ENCODE data around the gene ADA.

Gene ADA

DNA sequence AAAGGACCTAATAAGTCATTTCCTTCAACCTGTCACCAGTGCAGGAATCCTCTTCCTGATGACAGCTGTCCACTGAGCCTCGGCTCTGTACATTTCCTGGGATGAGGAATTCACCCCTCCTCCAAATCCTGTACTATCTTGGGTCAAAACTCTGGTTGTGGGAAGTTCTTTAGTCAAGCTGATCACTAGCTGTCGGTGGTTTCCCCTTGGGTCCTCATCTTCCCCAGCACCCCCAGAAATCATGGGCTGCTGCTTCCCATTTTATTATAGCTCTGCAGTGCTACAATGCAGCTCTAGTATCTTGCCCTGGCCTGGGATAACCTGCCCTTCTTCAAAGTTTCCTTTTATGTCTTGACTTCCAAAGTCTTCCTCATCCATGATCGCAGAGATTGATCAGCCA lies 14.6 kb upstream of the ADA start:
- no peak overlapping the region for H2AFZ ChIP-seq (ENCODE audit: low read depth)
- H3K4me2 ChIP-seq: no peak overlapping the region
- H3K9ac ChIP-seq: no peak overlapping the region
- TF ChIP-seq, protein P1, sequence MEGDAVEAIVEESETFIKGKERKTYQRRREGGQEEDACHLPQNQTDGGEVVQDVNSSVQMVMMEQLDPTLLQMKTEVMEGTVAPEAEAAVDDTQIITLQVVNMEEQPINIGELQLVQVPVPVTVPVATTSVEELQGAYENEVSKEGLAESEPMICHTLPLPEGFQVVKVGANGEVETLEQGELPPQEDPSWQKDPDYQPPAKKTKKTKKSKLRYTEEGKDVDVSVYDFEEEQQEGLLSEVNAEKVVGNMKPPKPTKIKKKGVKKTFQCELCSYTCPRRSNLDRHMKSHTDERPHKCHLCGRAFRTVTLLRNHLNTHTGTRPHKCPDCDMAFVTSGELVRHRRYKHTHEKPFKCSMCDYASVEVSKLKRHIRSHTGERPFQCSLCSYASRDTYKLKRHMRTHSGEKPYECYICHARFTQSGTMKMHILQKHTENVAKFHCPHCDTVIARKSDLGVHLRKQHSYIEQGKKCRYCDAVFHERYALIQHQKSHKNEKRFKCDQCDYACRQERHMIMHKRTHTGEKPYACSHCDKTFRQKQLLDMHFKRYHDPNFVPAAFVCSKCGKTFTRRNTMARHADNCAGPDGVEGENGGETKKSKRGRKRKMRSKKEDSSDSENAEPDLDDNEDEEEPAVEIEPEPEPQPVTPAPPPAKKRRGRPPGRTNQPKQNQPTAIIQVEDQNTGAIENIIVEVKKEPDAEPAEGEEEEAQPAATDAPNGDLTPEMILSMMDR (conservative IDR thresholded peaks at IDR 0.05; ENCODE audit: low read depth, low read length): no peak
- no peaks in the 10 kb centered on the region for H3K36me3 ChIP-seq (ENCODE audit: insufficient read depth)
- H3K4me1 ChIP-seq (ENCODE audit: low read depth, poor library complexity, severe bottlenecking): peaks cover 20% of the 10 kb centered on the region
- no peak overlapping the region for H3K4me3 ChIP-seq (IDR thresholded peaks at IDR 0.05; ENCODE audit: insufficient read depth, low read depth, low read length)
- no peaks in the 10 kb centered on the region for H3K27me3 ChIP-seq (ENCODE audit: insufficient read depth, low read depth)
- no peaks in the 10 kb centered on the region for H3K79me2 ChIP-seq (ENCODE audit: insufficient read depth, low read depth)
- no peaks in the 10 kb centered on the region for H4K20me1 ChIP-seq (ENCODE audit: insufficient read depth)
- no peak overlapping the region for H3K27ac ChIP-seq

DNA sequence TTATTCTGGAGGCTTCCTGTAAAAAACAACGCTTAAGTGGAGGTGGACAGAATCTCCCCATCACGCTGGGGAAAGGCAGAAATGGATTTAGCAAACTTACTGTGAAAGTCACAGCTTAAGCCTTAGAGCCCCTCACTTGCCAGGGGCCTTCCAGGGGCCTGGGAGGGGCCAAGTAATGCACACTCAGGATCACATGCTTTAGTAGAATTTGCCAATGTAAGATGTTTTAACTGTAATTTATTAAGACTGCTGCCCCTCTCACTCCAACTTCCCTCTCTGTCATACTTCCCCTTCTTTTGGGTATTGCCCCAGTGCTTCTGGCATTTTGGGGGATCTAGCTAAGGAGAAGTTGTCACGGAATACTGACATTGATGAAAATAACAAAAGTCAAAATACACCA lies 12.6 kb upstream of the ADA start:
- Histone ChIP-seq H3K4me1 (ENCODE audit: low read depth, poor library complexity, severe bottlenecking) (peaks cover 7% of the 10 kb centered on the region), H3K79me2 (ENCODE audit: insufficient read depth, low read depth) (no peaks in the 10 kb centered on the region)
- TF ChIP-seq, protein P1 (conservative IDR thresholded peaks at IDR 0.05; ENCODE audit: low read depth, low read length): no peak

DNA sequence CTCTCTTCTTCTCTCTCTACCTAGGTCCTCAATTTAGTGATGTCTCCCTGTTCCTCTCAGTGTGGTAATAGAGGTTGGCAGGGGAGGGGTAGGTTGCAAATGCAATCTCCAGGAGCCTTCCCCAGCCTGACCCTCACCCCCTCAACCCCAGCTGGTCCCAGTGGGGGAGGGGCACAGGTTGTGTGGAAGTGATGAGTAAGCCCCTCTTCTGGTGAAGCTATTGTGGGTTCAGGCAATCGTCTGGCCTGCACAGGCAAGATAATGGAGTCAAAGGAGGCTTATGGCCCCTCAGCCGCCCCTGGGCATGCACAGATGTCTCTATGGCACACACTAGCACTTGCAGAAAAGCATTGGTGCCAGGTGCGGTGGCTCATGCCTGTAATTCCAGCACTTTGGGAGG lies 10.8 kb upstream of the ADA start:
- Histone ChIP-seq H2AFZ (ENCODE audit: low read depth) (no peak overlapping the region), H3K4me2 (no peak overlapping the region), H4K20me1 (ENCODE audit: insufficient read depth) (no peaks in the 10 kb centered on the region), H3K27me3 (ENCODE audit: insufficient read depth, low read depth) (no peaks in the 10 kb centered on the region), H3K27ac (no peak overlapping the region), H3K36me3 (ENCODE audit: insufficient read depth) (no peaks in the 10 kb centered on the region), H3K9ac (no peak overlapping the region), H3K79me2 (ENCODE audit: insufficient read depth, low read depth) (no peaks in the 10 kb centered on the region), H3K4me3 (IDR thresholded peaks at IDR 0.05; ENCODE audit: insufficient read depth, low read depth, low read length) (no peak overlapping the region), H3K4me1 (ENCODE audit: low read depth, poor library complexity, severe bottlenecking) (peaks cover 6% of the 10 kb centered on the region)
- TF ChIP-seq, protein P1 (conservative IDR thresholded peaks at IDR 0.05; ENCODE audit: low read depth, low read length): no peak

More for the DNA sequence above, 12.6 kb upstream of the ADA start:
- Histone ChIP-seq H3K4me2 (no peak overlapping the region), H3K9ac (no peak overlapping the region), H3K36me3 (ENCODE audit: insufficient read depth) (no peaks in the 10 kb centered on the region), H3K27ac (no peak overlapping the region), H2AFZ (ENCODE audit: low read depth) (no peak overlapping the region), H3K4me3 (IDR thresholded peaks at IDR 0.05; ENCODE audit: insufficient read depth, low read depth, low read length) (no peak overlapping the region), H4K20me1 (ENCODE audit: insufficient read depth) (no peaks in the 10 kb centered on the region), H3K27me3 (ENCODE audit: insufficient read depth, low read depth) (no peaks in the 10 kb centered on the region)

DNA sequence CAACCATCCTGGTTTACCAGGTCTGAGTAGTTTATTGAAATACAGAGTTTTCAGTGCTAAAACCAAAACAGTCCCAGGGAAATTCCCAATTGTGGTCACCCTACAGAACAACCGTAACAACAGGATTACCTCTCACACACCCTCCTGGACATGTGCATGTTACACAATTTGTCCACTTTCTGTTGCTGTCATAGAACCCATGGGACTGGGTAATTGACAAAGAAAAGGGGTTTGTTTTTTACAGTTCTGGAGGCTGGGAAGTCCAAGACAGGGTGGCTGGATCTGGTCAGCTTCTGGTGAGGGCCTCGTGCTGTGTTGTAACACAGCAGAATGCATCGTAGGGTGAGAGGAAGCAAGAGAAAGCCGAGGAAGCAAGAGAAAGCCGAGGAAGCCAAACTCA lies 9.1 kb upstream of the ADA start:
- Histone ChIP-seq H3K27ac (no peak overlapping the region), H3K9ac (no peak overlapping the region), H3K4me2 (no peak overlapping the region), H3K4me1 (ENCODE audit: low read depth, poor library complexity, severe bottlenecking) (peaks cover 6% of the 10 kb centered on the region), H2AFZ (ENCODE audit: low read depth) (no peak overlapping the region), H4K20me1 (ENCODE audit: insufficient read depth) (no peaks in the 10 kb centered on the region), H3K4me3 (IDR thresholded peaks at IDR 0.05; ENCODE audit: insufficient read depth, low read depth, low read length) (no peak overlapping the region), H3K27me3 (ENCODE audit: insufficient read depth, low read depth) (no peaks in the 10 kb centered on the region), H3K79me2 (ENCODE audit: insufficient read depth, low read depth) (no peaks in the 10 kb centered on the region), H3K36me3 (ENCODE audit: insufficient read depth) (no peaks in the 10 kb centered on the region)
- TF ChIP-seq, protein P1 (conservative IDR thresholded peaks at IDR 0.05; ENCODE audit: low read depth, low read length): no peak

Measured in KMS-11 (cell line).